ENCODE measurements around the gene PRKAR1B.
"Not testable (repeated sequence)": the region's sequence is repeated elsewhere in the genome, so short reads cannot be mapped to it uniquely, and the experiment has no call there.

Gene PRKAR1B

GRCh38 chr7:644381-645305, 82.4 kb downstream of the PRKAR1B start:
- no peak for DNase-seq (ENCODE audit: low spot score)

GRCh38 chr7:641966-642365, 85.1 kb downstream of the PRKAR1B start:
- no peak for DNase-seq (ENCODE audit: low spot score)

GRCh38 chr7:641269-641671, 85.8 kb downstream of the PRKAR1B start:
- DNase-seq (ENCODE audit: low spot score), result no peak

- no peak for DNase-seq (ENCODE audit: low spot score)
Observed at GRCh38 chr7:638256-639011, 88.6 kb downstream of the PRKAR1B start.

GRCh38 chr7:637826-638225, 89.3 kb downstream of the PRKAR1B start:
- no peak for DNase-seq (ENCODE audit: low spot score)

- DNase-seq (ENCODE audit: low spot score), result no peak
Observed at GRCh38 chr7:636396-636795, 90.7 kb downstream of the PRKAR1B start.

GRCh38 chr7:635687-636382, 91.2 kb downstream of the PRKAR1B start:
- not testable (repeated sequence) for DNase-seq (ENCODE audit: low spot score)

- DNase-seq (ENCODE audit: low spot score), result no peak
Observed at GRCh38 chr7:635227-635626, 91.9 kb downstream of the PRKAR1B start.

- no peak for DNase-seq (ENCODE audit: low spot score)
Observed at GRCh38 chr7:633381-634018, 93.6 kb downstream of the PRKAR1B start.

- DNase-seq (ENCODE audit: low spot score), result no peak
Observed at GRCh38 chr7:632831-633210, 94.3 kb downstream of the PRKAR1B start.

- DNase-seq (ENCODE audit: low spot score), result no peak
Observed at GRCh38 chr7:631964-632830, 94.9 kb downstream of the PRKAR1B start.

GRCh38 chr7:631291-631711, 95.8 kb downstream of the PRKAR1B start:
- DNase-seq (ENCODE audit: low spot score), result no peak

GRCh38 chr7:630539-630938, 96.5 kb downstream of the PRKAR1B start:
- no peak for DNase-seq (ENCODE audit: low spot score)

GRCh38 chr7:630111-630511, 97.0 kb downstream of the PRKAR1B start:
- DNase-seq (ENCODE audit: low spot score), result no peak

GRCh38 chr7:628826-629225, 98.3 kb downstream of the PRKAR1B start:
- no peak for DNase-seq (ENCODE audit: low spot score)

GRCh38 chr7:628402-628763, 98.7 kb downstream of the PRKAR1B start:
- no peak for DNase-seq (ENCODE audit: low spot score)

- DNase-seq (ENCODE audit: low spot score), result no peak
Observed at GRCh38 chr7:627661-628401, 99.2 kb downstream of the PRKAR1B start.

GRCh38 chr7:625376-625971, 101.6 kb downstream of the PRKAR1B start:
- DNase-seq (ENCODE audit: low spot score), result no peak

- DNase-seq (ENCODE audit: low spot score), result no peak
Observed at GRCh38 chr7:623464-623863, 103.6 kb downstream of the PRKAR1B start.

Data from germinal center (tissue), 1 donor.